HepG2 (cell line): Measurements from ENCODE around the gene FZD4. TPM values are rescaled to one million over a fixed set of nuclear protein-coding genes. Genes with fewer than 3 reads are reported as not detected.
A peak's percentile ranks its signal among the peaks of the same experiment; 100 is the strongest.

Experiments
- ATAC-seq: fragments of 200-7000 bp; cut with Tn5 transposase; 3 replicates; pipeline ENCODE4 v1.9.1; 2020; ENCODE audit warnings: mild to moderate bottlenecking, moderate library complexity
- BruUV-seq: library from RNA; stranded (reverse); fragments of 400-500 nt; replicated peaks from 2 replicates; lab custom pipeline; 2021; lab: Mats Ljungman, UMichigan
- CTCF ChIA-PET: fragments of 300-600 bp; formaldehyde crosslinking; extraction: SDS; loops from one replicate; lab custom pipeline; 2021; ENCODE audit warnings: low total read pairs, inconsistent platforms, low intra/inter-chr PET ratio; lab: Yijun Ruan, JAX
- POLR2A ChIA-PET: fragments of 350-600 bp; sonication (Branson Sonifier 250); formaldehyde crosslinking; loops from one replicate; lab custom pipeline; 2020; ENCODE audit warnings: antibody characterized with exemption, inconsistent platforms; lab: Yijun Ruan, JAX
- DNase-seq: peaks from one replicate; pipeline ENCODE4 v3.0.0-alpha.2; 2015; ENCODE audit warnings: low spot score
- FAIRE-seq: peaks from 3 replicates; lab custom pipeline; 2011; peaks lifted over from hg19 to GRCh38; lab: Jason Lieb, UNC
- H2AFZ ChIP-seq: one replicate; pipeline ENCODE4 v1.6.1; 2011; ENCODE audit warnings: low read length, inconsistent platforms
- H3K27ac ChIP-seq: fragments of 300-600 bp; 3 replicates; pipeline ENCODE4 v1.8.0; 2011; ENCODE audit warnings: mixed run types, mild to moderate bottlenecking, mixed read lengths, low read length, inconsistent platforms; ENCODE audit not compliant: insufficient read depth; ENCODE audit errors: extremely low read length
- H3K27me3 ChIP-seq, 2 experiments: fragments of 200-600 bp in 1 of 2; 2 replicates in 1 of 2; 3 replicates in 1 of 2; pipeline versions ENCODE4 v1.6.0 to v1.8.0; 2011; ENCODE audit warnings: low read length in 2 of 2, mild to moderate bottlenecking in 2 of 2, moderate library complexity in 2 of 2, inconsistent platforms in 1 of 2; ENCODE audit not compliant: insufficient read depth in 2 of 2, control insufficient read depth in 1 of 2
- H3K36me3 ChIP-seq, 2 experiments: fragments of 200-600 bp in 1 of 2; replicated peaks in 1 of 2; 2 replicates in 1 of 2; 3 replicates in 1 of 2; pipeline versions ENCODE4 v1.5.1 to v1.8.0; 2011; ENCODE audit warnings: low read length in 2 of 2, inconsistent platforms in 1 of 2; ENCODE audit not compliant: insufficient read depth in 2 of 2, control insufficient read depth in 1 of 2
- H3K4me1 ChIP-seq: 2 replicates; pipeline ENCODE4 v1.5.1; 2012; ENCODE audit warnings: low read length, inconsistent platforms; ENCODE audit not compliant: insufficient read depth
- H3K4me2 ChIP-seq: 2 replicates; pipeline ENCODE4 v1.6.0; 2011; ENCODE audit warnings: low read depth, low read length, inconsistent platforms
- H3K4me3 ChIP-seq, 3 experiments: fragments of 200-600 bp in 1 of 3; sonication (generic), shearing (Covaris generic) in 1 of 3; replicated peaks in 1 of 3; 2 replicates each; pipeline ENCODE4 v1.5.1; 2011 to 2016; ENCODE audit warnings: low read length in 3 of 3, inconsistent platforms in 2 of 3, low read depth in 2 of 3, mild to moderate bottlenecking in 2 of 3, control low read depth in 1 of 3, mixed read lengths in 1 of 3; ENCODE audit not compliant: insufficient read depth in 1 of 3
- H3K79me2 ChIP-seq: one replicate; pipeline ENCODE4 v1.6.1; 2011; ENCODE audit warnings: low read length, inconsistent platforms; ENCODE audit not compliant: insufficient read depth
- H3K9ac ChIP-seq: 2 replicates; pipeline ENCODE4 v1.6.0; 2011; ENCODE audit warnings: mild to moderate bottlenecking, low read depth, low read length, inconsistent platforms; ENCODE audit not compliant: insufficient read depth
- H3K9me3 ChIP-seq: 2 replicates; pipeline ENCODE4 v1.5.1; 2012; ENCODE audit warnings: mild to moderate bottlenecking, low read length
- H4K20me1 ChIP-seq: 2 replicates; pipeline ENCODE4 v1.6.0; 2011; ENCODE audit warnings: inconsistent platforms, mild to moderate bottlenecking, low read length, moderate library complexity; ENCODE audit not compliant: insufficient read depth
- ATM ChIP-seq: fragments of 450-650 bp; IDR thresholded peaks from 2 replicates; pipeline ENCODE4 v1.7.1; 2017; ENCODE audit warnings: mild to moderate bottlenecking, borderline replicate concordance
- DDIT3 ChIP-seq: sonication (generic); formaldehyde crosslinking; IDR thresholded peaks from 2 replicates; pipeline ENCODE4 v1.4.0; 2020; ENCODE audit warnings: mild to moderate bottlenecking, missing genetic modification reagents
- DR1 ChIP-seq: sonication (generic); formaldehyde crosslinking; IDR thresholded peaks from 2 replicates; pipeline ENCODE4 v1.8.0; 2021; ENCODE audit warnings: mild to moderate bottlenecking, missing genetic modification reagents, inconsistent platforms
- E2F1 ChIP-seq: sonication (generic); formaldehyde crosslinking; IDR thresholded peaks from 2 replicates; pipeline ENCODE4 v1.5.0; 2020; ENCODE audit warnings: missing genetic modification reagents
- GLI4 ChIP-seq: sonication (generic); formaldehyde crosslinking; IDR thresholded peaks from 2 replicates; pipeline ENCODE4 v1.5.1; 2020; ENCODE audit warnings: missing genetic modification reagents, mild to moderate bottlenecking, moderate library complexity, borderline replicate concordance
- IRF9 ChIP-seq: sonication (generic); formaldehyde crosslinking; IDR thresholded peaks from 2 replicates; pipeline ENCODE4 v1.8.0; 2022; ENCODE audit warnings: missing genetic modification reagents, mild to moderate bottlenecking, borderline replicate concordance
- ZMYM4 ChIP-seq: sonication (generic); formaldehyde crosslinking; IDR thresholded peaks from 2 replicates; pipeline ENCODE4 v1.8.1; 2023; ENCODE audit warnings: mild to moderate bottlenecking, missing genetic modification reagents
- ZNF101 ChIP-seq: sonication (generic); formaldehyde crosslinking; IDR thresholded peaks from 2 replicates; pipeline ENCODE4 v1.4.0; 2020; ENCODE audit warnings: mild to moderate bottlenecking, low read depth, missing genetic modification reagents, borderline replicate concordance
- ZNF234 ChIP-seq: sonication (generic); formaldehyde crosslinking; conservative IDR thresholded peaks from 2 replicates; pipeline ENCODE4 v1.5.1; 2020; ENCODE audit warnings: mild to moderate bottlenecking, missing genetic modification reagents
- ZNF44 ChIP-seq: sonication (generic); formaldehyde crosslinking; IDR thresholded peaks from 2 replicates; pipeline ENCODE4 v1.5.1; 2020; ENCODE audit warnings: mild to moderate bottlenecking, missing genetic modification reagents
- ZNF484 ChIP-seq: sonication (generic); formaldehyde crosslinking; IDR thresholded peaks from 2 replicates; pipeline ENCODE4 v1.5.1; 2020; ENCODE audit warnings: mild to moderate bottlenecking, low read depth, missing genetic modification reagents, borderline replicate concordance
- ZNF777 ChIP-seq: sonication (generic); formaldehyde crosslinking; IDR thresholded peaks from 2 replicates; pipeline ENCODE4 v1.4.0; 2020; ENCODE audit warnings: missing genetic modification reagents
- WGBS: methylation state at CpG from one replicate; pipeline ENCODE4 v1.1.6; 2017; ENCODE audit warnings: low lambda C conversion rate; 5-methylcytosine and 5-hydroxymethylcytosine counted together
- in situ Hi-C: cut with HindIII; loops from 2 replicates; pipeline ENCODE4 v1.10.0; 2017; ENCODE audit warnings: low pct_unique_long_range_greater_than_20kb; ENCODE audit not compliant: extremely low pct_ligation_motif_present
- intact Hi-C: fragments of 100-400 bp; cut with micrococcal nuclease; formaldehyde crosslinking; loops from one replicate; pipeline ENCODE4 v1.10.0; 2022; ENCODE audit not compliant: unreplicated experiment
- polyA plus RNA-seq, 8 experiments: library from polyadenylated mRNA; depleted of rRNA in 3 of 8; stranded (reverse) in 7 of 8; unstranded in 1 of 8; fragments of >200 nt; fragmentation: Illumina TruSeq in 4 of 8; extraction: Trizol in 4 of 8; gene quantifications; 2 replicates each; pipeline versions ENCODE4 v1.2.1 to v1.2.3, GENCODE V29; 2011 to 2016; ENCODE audit warnings: low read depth in 4 of 8, missing spikeins in 1 of 8, mixed read lengths in 1 of 8; ENCODE audit not compliant: insufficient read depth in 1 of 8
- total RNA-seq, 5 experiments: library from RNA; depleted of rRNA; stranded (reverse); fragments of >200 nt; fragmentation: Illumina TruSeq; extraction: Trizol; gene quantifications; 2 replicates each; pipeline ENCODE4 v1.2.3, GENCODE V29; 2016; ENCODE audit warnings: low read depth in 1 of 5
- TF ChIP-seq, protein P1 (sequence below): sonication (generic); formaldehyde crosslinking; IDR thresholded peaks from 2 replicates; pipeline ENCODE4 v1.8.1; 2023; ENCODE audit warnings: mild to moderate bottlenecking, missing genetic modification reagents

The FZD4 gene
- total and polyA plus RNA-seq, 2 of the 13 experiments (the other 11 are each of a cell fraction or from before 2014, with no cell fraction given) = 46.5 to 70.4 TPM

DNA sequence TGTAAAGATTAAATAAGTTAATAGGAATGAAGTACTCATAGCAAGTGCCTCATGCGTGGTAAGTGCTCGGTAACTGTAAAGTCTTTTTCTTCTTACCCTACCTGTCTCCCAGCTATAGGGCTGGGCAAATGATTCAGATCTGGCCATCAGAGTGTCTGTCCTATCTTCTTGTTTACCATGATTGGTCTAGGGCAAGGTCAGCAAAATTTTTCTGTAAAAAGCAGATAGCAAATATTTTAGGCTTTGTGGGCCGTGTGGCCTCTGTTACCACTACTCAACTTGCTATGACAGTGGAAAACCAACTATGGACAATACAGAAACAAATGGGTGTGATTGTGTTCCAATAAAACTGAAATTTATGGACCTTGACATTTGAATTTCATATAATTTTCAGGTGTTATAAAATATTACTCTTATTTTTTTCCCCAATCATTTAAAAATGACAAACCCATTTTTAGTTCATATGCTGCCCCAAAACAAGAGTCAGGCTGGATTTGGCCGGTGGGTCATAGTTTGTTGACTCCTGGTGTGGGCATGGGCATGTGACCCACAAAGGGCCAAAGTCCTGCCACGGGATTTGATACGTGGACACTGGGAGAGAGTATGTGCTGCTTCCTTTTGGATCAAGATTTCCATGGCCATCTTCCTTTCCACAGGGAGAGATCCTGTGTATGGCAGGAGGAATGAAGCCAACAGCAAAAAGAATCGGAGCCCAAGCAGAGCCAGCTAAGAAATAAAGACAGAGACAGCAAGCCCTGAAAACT is 26.8 kb upstream of the FZD4 start (continued):
- TF ChIP-seq IRF9 (CRISPR knock-in tag) (no peak), ZMYM4 (CRISPR knock-in tag) (peak; percentile 42; the same call in 1 of the 2 replicates), ZNF101 (CRISPR knock-in tag) (no peak), DDIT3 (CRISPR knock-in tag) (no peak), GLI4 (no peak), ZNF44 (CRISPR knock-in tag) (no peak), ZNF484 (CRISPR knock-in tag) (no peak)
- TF ChIP-seq, protein P1, sequence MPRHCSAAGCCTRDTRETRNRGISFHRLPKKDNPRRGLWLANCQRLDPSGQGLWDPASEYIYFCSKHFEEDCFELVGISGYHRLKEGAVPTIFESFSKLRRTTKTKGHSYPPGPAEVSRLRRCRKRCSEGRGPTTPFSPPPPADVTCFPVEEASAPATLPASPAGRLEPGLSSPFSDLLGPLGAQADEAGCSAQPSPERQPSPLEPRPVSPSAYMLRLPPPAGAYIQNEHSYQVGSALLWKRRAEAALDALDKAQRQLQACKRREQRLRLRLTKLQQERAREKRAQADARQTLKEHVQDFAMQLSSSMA (CRISPR knock-in tag) = no peak

- 95% methylated on average over 7 of the region's 7 CpGs for whole genome bisulfite sequencing
- Histone ChIP-seq H3K9me3 (no peaks in the 10 kb centered on the region), H3K4me2 (no peak overlapping the region), H3K27me3 (no peaks in the 10 kb centered on the region), H3K9ac (no peak overlapping the region), H3K4me1 (peaks cover 68% of the 10 kb centered on the region), H3K79me2 (no peaks in the 10 kb centered on the region), H3K36me3 (no peaks in the 10 kb centered on the region), H2AFZ (no peak overlapping the region), H3K4me3 (no peak overlapping the region), H4K20me1 (no peaks in the 10 kb centered on the region), H3K27ac (no peak overlapping the region)
- no peak for TF ChIP-seq E2F1 (CRISPR knock-in tag)
- no peak for TF ChIP-seq ATM
- TF ChIP-seq ZNF777 (CRISPR knock-in tag) = no peak
- TF ChIP-seq DR1 (CRISPR knock-in tag) = no peak
- no peak for TF ChIP-seq ZNF234 (CRISPR knock-in tag)
- ChIA-PET CTCF (no interaction called here), POLR2A (interaction anchor here (0.8 kb wide), 1 partner anchor 40 kb away, joined by 3 read pairs; no protein-coding TSS in a partner anchor)
- intact Hi-C loops = no loop called here
- DNase-seq = no peak
- FAIRE-seq = no peak
- no TSS peak for BruUV-seq
- ATAC-seq = no peak
- in situ Hi-C loops = no loop called here
Observed at GRCh38 chr11:86980086-86980796, 25.0 kb upstream of the FZD4 start.
